ENCODE data around the gene INTS3.

The INTS3 gene, protein sequence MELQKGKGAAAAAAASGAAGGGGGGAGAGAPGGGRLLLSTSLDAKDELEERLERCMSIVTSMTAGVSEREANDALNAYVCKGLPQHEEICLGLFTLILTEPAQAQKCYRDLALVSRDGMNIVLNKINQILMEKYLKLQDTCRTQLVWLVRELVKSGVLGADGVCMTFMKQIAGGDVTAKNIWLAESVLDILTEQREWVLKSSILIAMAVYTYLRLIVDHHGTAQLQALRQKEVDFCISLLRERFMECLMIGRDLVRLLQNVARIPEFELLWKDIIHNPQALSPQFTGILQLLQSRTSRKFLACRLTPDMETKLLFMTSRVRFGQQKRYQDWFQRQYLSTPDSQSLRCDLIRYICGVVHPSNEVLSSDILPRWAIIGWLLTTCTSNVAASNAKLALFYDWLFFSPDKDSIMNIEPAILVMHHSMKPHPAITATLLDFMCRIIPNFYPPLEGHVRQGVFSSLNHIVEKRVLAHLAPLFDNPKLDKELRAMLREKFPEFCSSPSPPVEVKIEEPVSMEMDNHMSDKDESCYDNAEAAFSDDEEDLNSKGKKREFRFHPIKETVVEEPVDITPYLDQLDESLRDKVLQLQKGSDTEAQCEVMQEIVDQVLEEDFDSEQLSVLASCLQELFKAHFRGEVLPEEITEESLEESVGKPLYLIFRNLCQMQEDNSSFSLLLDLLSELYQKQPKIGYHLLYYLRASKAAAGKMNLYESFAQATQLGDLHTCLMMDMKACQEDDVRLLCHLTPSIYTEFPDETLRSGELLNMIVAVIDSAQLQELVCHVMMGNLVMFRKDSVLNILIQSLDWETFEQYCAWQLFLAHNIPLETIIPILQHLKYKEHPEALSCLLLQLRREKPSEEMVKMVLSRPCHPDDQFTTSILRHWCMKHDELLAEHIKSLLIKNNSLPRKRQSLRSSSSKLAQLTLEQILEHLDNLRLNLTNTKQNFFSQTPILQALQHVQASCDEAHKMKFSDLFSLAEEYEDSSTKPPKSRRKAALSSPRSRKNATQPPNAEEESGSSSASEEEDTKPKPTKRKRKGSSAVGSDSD

GRCh38 chr1:153727463-153728304 lies at the start of gene INTS3:
TSS of gene INTS3 (plus strand) at chr1:153728050. CDS start at chr1:153728635, 585 bp downstream.
- peak; percentile 100 for DNase-seq (ENCODE audit: low spot score)

GRCh38 chr1:153678519-153679336 lies 49.1 kb upstream of the INTS3 start, which contains the start of gene NPR1:
TSS of gene NPR1 (plus strand) at chr1:153678688. CDS start at chr1:153679109, 421 bp downstream.
- DNase-seq (ENCODE audit: low spot score) = no peak

GRCh38 chr1:153679337-153680119 lies 48.3 kb upstream of the INTS3 start:
- no peak for DNase-seq (ENCODE audit: low spot score)

DNA sequence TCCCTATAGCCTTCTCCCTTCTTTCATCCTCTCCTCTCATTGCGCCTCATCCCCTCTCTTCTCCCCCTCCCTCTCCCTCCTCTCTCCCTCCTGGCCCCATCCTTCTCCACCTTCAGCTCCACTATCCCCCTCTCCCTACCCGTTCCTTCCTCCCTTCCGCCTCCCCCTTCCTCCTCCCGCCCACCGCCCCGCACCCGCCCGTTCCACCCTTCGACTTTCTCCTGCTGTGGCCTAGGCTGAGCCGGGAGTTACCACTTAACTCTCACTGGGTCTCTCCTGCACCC lies 47.8 kb upstream of the INTS3 start:
- DNase-seq (ENCODE audit: low spot score) = no peak

DNA sequence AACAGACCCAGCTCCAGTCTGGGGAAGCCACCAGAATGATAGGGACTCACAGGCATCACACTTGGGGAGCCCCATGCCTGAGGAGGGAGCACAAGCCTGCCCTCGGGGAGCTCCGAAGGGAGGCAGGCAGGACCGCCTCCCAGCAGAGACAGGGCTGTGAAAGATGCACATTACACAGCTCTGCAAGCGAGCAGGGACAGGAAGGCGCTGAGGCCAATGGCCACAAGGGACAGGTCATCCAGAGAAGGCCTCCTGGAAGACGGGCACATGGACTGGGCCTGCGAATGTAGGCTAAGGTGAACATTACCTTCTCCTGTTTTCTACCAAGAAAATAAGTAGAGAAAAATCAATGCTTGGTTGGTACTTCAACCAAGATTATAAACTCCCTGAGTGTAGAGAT lies 45.1 kb upstream of the INTS3 start:
- DNase-seq (ENCODE audit: low spot score) = no peak

- no peak for DNase-seq (ENCODE audit: low spot score)
These were observed 44.0 kb upstream of the INTS3 start for GRCh38 chr1:153683854-153684253.

DNA sequence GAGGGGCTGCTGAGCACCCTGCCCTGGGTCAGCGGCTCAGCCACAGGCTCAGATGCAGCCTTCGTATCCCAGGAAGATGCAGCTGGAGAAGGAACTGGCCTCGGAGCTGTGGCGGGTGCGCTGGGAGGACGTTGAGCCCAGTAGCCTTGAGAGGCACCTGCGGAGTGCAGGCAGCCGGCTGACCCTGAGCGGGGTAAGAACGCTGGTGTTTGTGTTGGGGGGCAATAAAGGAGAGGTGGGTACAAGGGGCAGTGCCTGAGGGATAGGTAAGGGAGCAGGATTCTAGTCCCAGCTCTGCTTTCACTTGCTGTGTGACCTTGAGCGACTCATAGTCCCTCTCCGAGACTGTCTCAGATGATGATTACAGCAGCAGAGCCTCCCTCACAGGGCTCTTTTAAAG lies 43.0 kb upstream of the INTS3 start:
- no peak for DNase-seq (ENCODE audit: low spot score)

GRCh38 chr1:153685544-153686340 lies 42.1 kb upstream of the INTS3 start:
- no peak for DNase-seq (ENCODE audit: low spot score)

- no peak for DNase-seq (ENCODE audit: low spot score)
These were observed 40.3 kb upstream of the INTS3 start for GRCh38 chr1:153687346-153688125.

DNA sequence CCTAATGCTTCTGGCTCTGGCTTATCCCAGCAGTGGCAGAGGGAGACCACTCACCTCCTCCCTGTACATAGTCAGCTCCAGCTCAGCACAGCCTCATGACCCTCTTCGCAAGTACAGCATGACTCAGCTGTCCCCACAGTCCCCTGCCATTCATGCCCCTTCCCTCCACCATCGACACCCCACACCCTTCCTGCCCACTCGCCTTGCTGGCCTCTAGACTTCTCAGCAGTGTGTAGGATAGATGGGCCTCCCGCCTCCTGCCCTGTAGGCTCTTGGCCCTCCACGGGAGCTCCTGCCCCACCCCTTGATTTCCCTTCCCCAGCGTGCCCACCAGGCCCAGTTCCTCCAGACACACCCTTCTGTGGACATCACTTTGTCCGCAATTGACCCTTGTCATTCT lies 39.6 kb upstream of the INTS3 start:
- no peak for DNase-seq (ENCODE audit: low spot score)

DNA sequence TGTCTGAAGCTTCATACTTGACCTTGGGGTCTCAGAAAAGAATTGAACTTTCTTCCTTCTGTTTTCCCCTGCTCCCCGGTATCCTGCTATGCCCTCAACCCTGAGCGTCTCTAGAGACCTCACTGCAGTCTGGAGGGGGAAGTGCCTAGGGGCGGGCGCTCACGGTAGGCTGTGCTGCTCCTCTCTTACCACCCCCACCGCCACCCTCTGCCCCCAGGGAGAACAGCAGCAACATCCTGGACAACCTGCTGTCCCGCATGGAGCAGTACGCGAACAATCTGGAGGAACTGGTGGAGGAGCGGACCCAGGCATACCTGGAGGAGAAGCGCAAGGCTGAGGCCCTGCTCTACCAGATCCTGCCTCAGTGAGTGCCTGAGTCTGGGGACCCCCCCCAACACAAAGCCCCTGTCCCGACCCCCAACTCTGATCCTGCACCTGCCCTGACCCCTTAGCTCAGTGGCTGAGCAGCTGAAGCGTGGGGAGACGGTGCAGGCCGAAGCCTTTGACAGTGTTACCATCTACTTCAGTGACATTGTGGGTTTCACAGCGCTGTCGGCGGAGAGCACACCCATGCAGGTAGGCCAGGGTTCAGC lies 39.0 kb upstream of the INTS3 start:
- no peak for DNase-seq (ENCODE audit: low spot score)

GRCh38 chr1:153693466-153693865 lies 34.4 kb upstream of the INTS3 start:
- no peak for DNase-seq (ENCODE audit: low spot score)

- DNase-seq (ENCODE audit: low spot score) = no peak
These were observed 31.1 kb upstream of the INTS3 start for GRCh38 chr1:153696741-153697140.

- DNase-seq (ENCODE audit: low spot score) = no peak
These were observed 30.4 kb upstream of the INTS3 start for GRCh38 chr1:153697191-153698019.

DNA sequence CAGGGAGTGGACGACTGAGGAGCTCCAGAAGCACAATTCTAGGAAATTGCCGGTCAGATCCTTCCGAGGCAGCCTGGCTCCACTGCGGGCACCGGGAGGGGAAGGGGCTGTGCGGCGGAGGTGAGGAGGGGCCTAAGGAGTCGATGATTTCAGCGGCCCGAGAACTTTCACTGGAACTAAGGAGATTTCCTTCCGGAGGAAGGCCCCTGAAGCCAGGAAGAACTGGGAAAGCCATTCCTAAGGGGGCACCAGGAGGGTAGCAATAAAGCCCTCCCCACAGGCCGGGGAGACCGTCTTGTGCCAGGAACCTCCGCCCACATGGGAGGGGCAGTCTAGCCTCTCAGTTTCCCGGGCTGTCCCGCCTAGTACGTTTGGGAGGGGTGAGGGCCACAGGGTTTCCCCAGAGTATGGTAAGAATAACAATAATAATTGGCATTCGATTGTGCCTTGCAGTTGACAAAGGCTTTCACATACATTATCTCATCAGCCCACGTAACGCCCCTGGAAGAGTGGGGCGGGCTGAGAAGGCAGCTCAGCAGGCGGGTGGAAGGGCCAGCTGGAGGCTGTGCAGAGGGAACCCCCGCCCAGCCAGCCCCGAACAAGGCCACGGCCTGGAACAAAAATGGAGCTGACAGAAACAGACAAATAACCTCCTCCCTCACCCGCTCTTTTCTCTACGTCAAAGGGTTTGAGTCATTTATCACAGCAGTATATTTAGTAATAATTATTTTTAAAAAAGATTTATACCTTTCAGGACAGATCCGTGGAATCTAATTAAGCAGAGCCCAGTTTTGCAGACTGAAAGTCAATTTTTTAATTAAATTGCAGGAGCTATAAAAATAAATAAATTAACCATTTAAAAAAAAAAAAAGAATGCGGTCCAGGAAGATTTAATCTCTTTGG lies 29.6 kb upstream of the INTS3 start:
- DNase-seq (ENCODE audit: low spot score) = no peak

All from activated CD4-positive, alpha-beta T cell treated with anti-CD3 and anti-CD28 coated beads, Interleukin-2, Interleukin-4, amounts not matched to agents 100 ng/mL and 50 ng/mL, durations not matched to agents 16 hours and 8 hours (primary cell).